ENCODE measurements around the gene SPATA24. TPM values are rescaled to one million over a fixed set of nuclear protein-coding genes. Genes with fewer than 3 reads are reported as not detected.

Gene SPATA24
- total and polyA plus RNA-seq, 2 of the 13 experiments (the other 11 are each of a cell fraction or from before 2014, with no cell fraction given) = 6.0 to 11.1 TPM

DNA sequence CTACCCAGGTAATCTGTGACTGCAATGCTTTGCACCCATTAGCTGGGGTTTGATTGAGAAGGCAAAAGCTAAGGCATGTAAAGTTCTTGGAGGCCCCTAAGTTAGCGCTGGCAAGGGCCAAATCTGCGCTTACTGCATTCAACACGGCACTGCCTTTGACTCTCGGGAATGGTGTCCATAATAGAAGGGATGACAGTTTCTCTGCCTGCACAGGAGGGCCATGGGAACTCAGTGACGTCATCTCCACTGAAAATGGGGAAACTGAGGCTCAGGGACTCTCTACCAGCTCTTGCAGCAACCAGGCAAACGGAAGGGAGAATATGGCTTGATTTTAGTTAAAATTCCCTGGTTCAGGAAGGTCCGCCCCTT is 487 bp downstream of the SPATA24 start:
- FAIRE-seq (no peak), ATAC-seq (no peak; the same call in 2 of the 3 replicates), DNase-seq (ENCODE audit: low spot score) (no peak)
- in situ Hi-C loops (cut with HindIII; ENCODE audit: extremely low pct_ligation_motif_present, low pct_unique_long_range_greater_than_20kb) (no loop called here), intact Hi-C loops (cut with micrococcal nuclease; ENCODE audit: unreplicated experiment) (loop anchor here (2.0 kb wide), 1 partner anchor 19 kb away; no protein-coding TSS in a partner anchor)
- 46% methylated on average over 7 of the region's 7 CpGs for WGBS (ENCODE audit: low lambda C conversion rate)
- TF ChIP-seq ATF7 (IDR thresholded peaks at IDR 0.05) = peak; percentile 98
- TF ChIP-seq ATF7 (CRISPR knock-in tag; IDR thresholded peaks at IDR 0.05) = no peak
- TF ChIP-seq NONO (IDR thresholded peaks at IDR 0.05) = no peak
- peak; percentile 45; the same call in 1 of the 2 replicates for TF ChIP-seq NONO (CRISPR knock-in tag; conservative IDR thresholded peaks at IDR 0.05)
- TF ChIP-seq ZNF589 (CRISPR knock-in tag; conservative IDR thresholded peaks at IDR 0.05) = 0 out of 2 replicates have a peak, but pooled peaks have one; percentile 36
- TF ChIP-seq CREB1 (IDR thresholded peaks at IDR 0.05) = peak; percentile 97
- TF ChIP-seq CREB1 (CRISPR knock-in tag; IDR thresholded peaks at IDR 0.05) = no peak
- TF ChIP-seq HCFC1 (IDR thresholded peaks at IDR 0.05; ENCODE audit: low read depth, low read length) = no peak
- peak; percentile 26; the same call in 1 of the 2 replicates for TF ChIP-seq AKAP8 (CRISPR knock-in tag; IDR thresholded peaks at IDR 0.05)
- TF ChIP-seq DR1 (CRISPR knock-in tag; IDR thresholded peaks at IDR 0.05) = 0 out of 2 replicates have a peak, but pooled peaks have one; percentile 2
- TF ChIP-seq U2AF2 (IDR thresholded peaks at IDR 0.05; ENCODE audit: low read depth, low read length) = no peak
- TF ChIP-seq CHD2 (IDR thresholded peaks at IDR 0.05; ENCODE audit: low read depth, low read length) = no peak
- TF ChIP-seq ZBTB38 (CRISPR knock-in tag; IDR thresholded peaks at IDR 0.05) = 0 out of 2 replicates have a peak, but pooled peaks have one; percentile 14
- TF ChIP-seq, protein P1, sequence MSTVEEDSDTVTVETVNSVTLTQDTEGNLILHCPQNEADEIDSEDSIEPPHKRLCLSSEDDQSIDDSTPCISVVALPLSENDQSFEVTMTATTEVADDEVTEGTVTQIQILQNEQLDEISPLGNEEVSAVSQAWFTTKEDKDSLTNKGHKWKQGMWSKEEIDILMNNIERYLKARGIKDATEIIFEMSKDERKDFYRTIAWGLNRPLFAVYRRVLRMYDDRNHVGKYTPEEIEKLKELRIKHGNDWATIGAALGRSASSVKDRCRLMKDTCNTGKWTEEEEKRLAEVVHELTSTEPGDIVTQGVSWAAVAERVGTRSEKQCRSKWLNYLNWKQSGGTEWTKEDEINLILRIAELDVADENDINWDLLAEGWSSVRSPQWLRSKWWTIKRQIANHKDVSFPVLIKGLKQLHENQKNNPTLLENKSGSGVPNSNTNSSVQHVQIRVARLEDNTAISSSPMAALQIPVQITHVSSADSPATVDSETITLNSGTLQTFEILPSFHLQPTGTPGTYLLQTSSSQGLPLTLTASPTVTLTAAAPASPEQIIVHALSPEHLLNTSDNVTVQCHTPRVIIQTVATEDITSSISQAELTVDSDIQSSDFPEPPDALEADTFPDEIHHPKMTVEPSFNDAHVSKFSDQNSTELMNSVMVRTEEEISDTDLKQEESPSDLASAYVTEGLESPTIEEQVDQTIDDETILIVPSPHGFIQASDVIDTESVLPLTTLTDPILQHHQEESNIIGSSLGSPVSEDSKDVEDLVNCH (CRISPR knock-in tag; IDR thresholded peaks at IDR 0.05) = 0 out of 2 replicates have a peak, but pooled peaks have one; percentile 30
- TF ChIP-seq ZNF530 (CRISPR knock-in tag; IDR thresholded peaks at IDR 0.05; ENCODE audit: low read depth) = no peak
- TF ChIP-seq, protein P2, sequence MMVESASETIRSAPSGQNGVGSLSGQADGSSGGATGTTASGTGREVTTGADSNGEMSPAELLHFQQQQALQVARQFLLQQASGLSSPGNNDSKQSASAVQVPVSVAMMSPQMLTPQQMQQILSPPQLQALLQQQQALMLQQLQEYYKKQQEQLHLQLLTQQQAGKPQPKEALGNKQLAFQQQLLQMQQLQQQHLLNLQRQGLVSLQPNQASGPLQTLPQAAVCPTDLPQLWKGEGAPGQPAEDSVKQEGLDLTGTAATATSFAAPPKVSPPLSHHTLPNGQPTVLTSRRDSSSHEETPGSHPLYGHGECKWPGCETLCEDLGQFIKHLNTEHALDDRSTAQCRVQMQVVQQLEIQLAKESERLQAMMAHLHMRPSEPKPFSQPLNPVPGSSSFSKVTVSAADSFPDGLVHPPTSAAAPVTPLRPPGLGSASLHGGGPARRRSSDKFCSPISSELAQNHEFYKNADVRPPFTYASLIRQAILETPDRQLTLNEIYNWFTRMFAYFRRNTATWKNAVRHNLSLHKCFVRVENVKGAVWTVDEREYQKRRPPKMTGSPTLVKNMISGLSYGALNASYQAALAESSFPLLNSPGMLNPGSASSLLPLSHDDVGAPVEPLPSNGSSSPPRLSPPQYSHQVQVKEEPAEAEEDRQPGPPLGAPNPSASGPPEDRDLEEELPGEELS (CRISPR knock-in tag; IDR thresholded peaks at IDR 0.05) = 0 out of 2 replicates have a peak, but pooled peaks have one; percentile 2
- 0 out of 2 replicates have a peak, but pooled peaks have one; percentile 49 for TF ChIP-seq GZF1 (CRISPR knock-in tag; IDR thresholded peaks at IDR 0.05)
- TF ChIP-seq, protein P3, sequence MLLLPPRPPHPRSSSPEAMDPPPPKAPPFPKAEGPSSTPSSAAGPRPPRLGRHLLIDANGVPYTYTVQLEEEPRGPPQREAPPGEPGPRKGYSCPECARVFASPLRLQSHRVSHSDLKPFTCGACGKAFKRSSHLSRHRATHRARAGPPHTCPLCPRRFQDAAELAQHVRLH (CRISPR knock-in tag; IDR thresholded peaks at IDR 0.05; ENCODE audit: borderline replicate concordance, low read depth) = 0 out of 2 replicates have a peak, but pooled peaks have one; percentile 6
- Histone ChIP-seq H3K9ac (ENCODE audit: insufficient read depth, low read depth, low read length) (peak overlapping the region; percentile 76), H3K4me3 (replicated peaks in 1 of 3; ENCODE audit: insufficient read depth in 1 of 3, low read depth in 2 of 3, low read length in 3 of 3) (peak overlapping the region; percentile 59 to 77 (median 60); a peak in 5 of 6 replicates), H2AFZ (ENCODE audit: low read length) (no peak overlapping the region), H3K4me2 (ENCODE audit: low read depth, low read length) (peak overlapping the region; percentile 99), H3K36me3 (replicated peaks in 1 of 2; ENCODE audit: control insufficient read depth in 1 of 2, insufficient read depth in 2 of 2, low read length in 2 of 2) (no peaks in the 10 kb centered on the region; a peak in 2 of 5 replicates), H4K20me1 (ENCODE audit: insufficient read depth, low read length) (no peaks in the 10 kb centered on the region; the same call in 1 of the 2 replicates), H3K27me3 (ENCODE audit: control insufficient read depth in 1 of 2, insufficient read depth in 2 of 2, low read length in 2 of 2) (no peaks in the 10 kb centered on the region), H3K27ac (ENCODE audit: extremely low read length, insufficient read depth, low read length) (peak overlapping the region; percentile 78), H3K4me1 (ENCODE audit: insufficient read depth, low read length) (peaks cover 49% of the 10 kb centered on the region), H3K79me2 (ENCODE audit: insufficient read depth, low read length) (peaks cover 2% of the 10 kb centered on the region), H3K9me3 (ENCODE audit: low read length) (no peaks in the 10 kb centered on the region)
- BruUV-seq (replicated peaks) = TSS peak; percentile 93
- ChIA-PET CTCF (ENCODE audit: low intra/inter-chr PET ratio, low total read pairs) (no interaction called here), POLR2A (interaction anchor here (0.7 to 1.4 kb wide), 7 partner anchors 8 to 36 kb away, joined by 3 to 8 read pairs (median 4); partner anchors contain the start of genes DNAJC18, PROB1 and SLC23A1)

Data from HepG2 (cell line).